ENCODE results near the gene SERTAD2. TPM values are rescaled to one million over a fixed set of nuclear protein-coding genes. Genes with fewer than 3 reads are reported as not detected.

SERTAD2 gene
- total RNA-seq, result 10 to 100 TPM; 11.3 to 11.4 TPM

- Mint-ChIP-seq H3K4me1 (ENCODE audit: low read depth) (peaks cover 51% of the 10 kb centered on the region), H3K36me3 (peaks cover 1% of the 10 kb centered on the region), H3K4me3 (peak within 1 kb of the TSS; percentile 79), H3K27ac (peak within 1 kb of the TSS; percentile 72), H3K9me3 (no peaks in the 10 kb centered on the region), H3K27me3 (no peaks in the 10 kb centered on the region)
- peak; percentile 86 for DNase-seq
- ChIA-PET CTCF (interaction anchor here (0.7 to 11.1 kb wide), 27 partner anchors 10 to 603 kb away, joined by 3 to 131 read pairs (median 6); partner anchors contain the start of gene AFTPH), POLR2A (interaction anchor here (0.8 to 4.1 kb wide), 18 partner anchors 9 to 215 kb away, joined by 3 to 42 read pairs (median 4); partner anchors contain the start of gene AFTPH)
- intact Hi-C loops (cut with micrococcal nuclease), result loop anchor here (1.0 to 2.0 kb wide), 6 partner anchors 47 to 333 kb away; partner anchors contain the start of gene AFTPH
These were observed at the start of gene SERTAD2 for GRCh38 chr2:64653109-64654062. TSS of gene SERTAD2 (minus strand) at chr2:64653913. CDS start at chr2:64636871, 17,042 bp downstream.

- POLR2A ChIA-PET, result interaction anchor here (0.6 to 0.7 kb wide), 2 partner anchors 14 to 131 kb away, joined by 3 to 5 read pairs; no protein-coding TSS in a partner anchor
- peak overlapping the region; percentile 12 for H3K4me3 Mint-ChIP-seq
- no peaks in the 10 kb centered on the region for H3K27me3 Mint-ChIP-seq
- intact Hi-C loops (cut with micrococcal nuclease), result loop anchor here (1.0 kb wide), 4 partner anchors 24 to 51 kb away; no protein-coding TSS in a partner anchor
- CTCF ChIA-PET, result interaction anchor here (0.6 to 1.3 kb wide), 2 partner anchors 54 to 67 kb away, joined by 3 to 5 read pairs; no protein-coding TSS in a partner anchor
- H3K36me3 Mint-ChIP-seq, result no peaks in the 10 kb centered on the region
- no peak for DNase-seq
- H3K9me3 Mint-ChIP-seq, result no peaks in the 10 kb centered on the region
- H3K27ac Mint-ChIP-seq, result peak overlapping the region; percentile 80
- peaks cover 50% of the 10 kb centered on the region for H3K4me1 Mint-ChIP-seq (ENCODE audit: low read depth)
These were observed 46.6 kb upstream of the SERTAD2 start for GRCh38 chr2:64700133-64700809.

- DNase-seq, result peak; percentile 64
- POLR2A ChIA-PET, result interaction anchor here (0.6 to 1.5 kb wide), 2 partner anchors 47 to 131 kb away, joined by 3 to 6 read pairs; no protein-coding TSS in a partner anchor
- CTCF ChIA-PET, result interaction anchor here (1.3 to 1.6 kb wide), 2 partner anchors 46 to 68 kb away, joined by 5 to 7 read pairs; partner anchors contain the start of gene SERTAD2
- Mint-ChIP-seq H3K4me1 (ENCODE audit: low read depth) (peaks cover 46% of the 10 kb centered on the region), H3K27ac (peak overlapping the region; percentile 80), H3K4me3 (peak overlapping the region; percentile 12), H3K36me3 (no peaks in the 10 kb centered on the region), H3K9me3 (no peaks in the 10 kb centered on the region), H3K27me3 (no peaks in the 10 kb centered on the region)
- intact Hi-C loops (cut with micrococcal nuclease), result loop anchor here (1.0 to 2.0 kb wide), 6 partner anchors 23 to 67 kb away; no protein-coding TSS in a partner anchor
These were observed 46.0 kb upstream of the SERTAD2 start for GRCh38 chr2:64699712-64700111.

- intact Hi-C loops (cut with micrococcal nuclease), result loop anchor here (1.0 to 2.0 kb wide), 7 partner anchors 38 to 175 kb away; partner anchors contain the start of gene AFTPH
- Mint-ChIP-seq H3K36me3 (no peaks in the 10 kb centered on the region), H3K27ac (peak overlapping the region; percentile 72), H3K27me3 (no peaks in the 10 kb centered on the region), H3K9me3 (no peaks in the 10 kb centered on the region), H3K4me1 (ENCODE audit: low read depth) (peaks cover 41% of the 10 kb centered on the region), H3K4me3 (peak overlapping the region; percentile 47)
- no peak for DNase-seq
- POLR2A ChIA-PET, result interaction anchor here (1.5 kb wide), 1 partner anchor 46 kb away, joined by 6 read pairs; no protein-coding TSS in a partner anchor
- CTCF ChIA-PET, result interaction anchor here (1.0 to 1.6 kb wide), 3 partner anchors 45 to 133 kb away, joined by 3 to 7 read pairs (median 5); partner anchors contain the start of gene SERTAD2
These were observed 45.1 kb upstream of the SERTAD2 start for GRCh38 chr2:64698668-64699444.

GRCh38 chr2:64698177-64698643, 44.5 kb upstream of the SERTAD2 start:
- peak overlapping the region; percentile 72 for H3K27ac Mint-ChIP-seq
- POLR2A ChIA-PET, result interaction anchor here (1.5 kb wide), 1 partner anchor 46 kb away, joined by 6 read pairs; no protein-coding TSS in a partner anchor
- H3K36me3 Mint-ChIP-seq, result no peaks in the 10 kb centered on the region
- H3K27me3 Mint-ChIP-seq, result no peaks in the 10 kb centered on the region
- intact Hi-C loops (cut with micrococcal nuclease), result loop anchor here (1.0 to 2.0 kb wide), 7 partner anchors 39 to 174 kb away; partner anchors contain the start of gene AFTPH
- H3K4me3 Mint-ChIP-seq, result peak overlapping the region; percentile 47
- CTCF ChIA-PET, result interaction anchor here (1.0 to 1.6 kb wide), 3 partner anchors 45 to 134 kb away, joined by 3 to 7 read pairs (median 5); partner anchors contain the start of gene SERTAD2
- no peaks in the 10 kb centered on the region for H3K9me3 Mint-ChIP-seq
- no peak for DNase-seq
- H3K4me1 Mint-ChIP-seq (ENCODE audit: low read depth), result peaks cover 41% of the 10 kb centered on the region

GRCh38 chr2:64697297-64698176, 43.8 kb upstream of the SERTAD2 start:
- Mint-ChIP-seq H3K4me1 (ENCODE audit: low read depth) (peaks cover 41% of the 10 kb centered on the region), H3K36me3 (no peaks in the 10 kb centered on the region), H3K9me3 (no peaks in the 10 kb centered on the region), H3K4me3 (no peak overlapping the region), H3K27me3 (no peaks in the 10 kb centered on the region), H3K27ac (no peak overlapping the region)
- no peak for DNase-seq
- intact Hi-C loops (cut with micrococcal nuclease), result loop anchor here (1.0 to 2.0 kb wide), 7 partner anchors 40 to 173 kb away; partner anchors contain the start of gene AFTPH
- ChIA-PET POLR2A (no interaction called here), CTCF (interaction anchor here (1.3 kb wide), 1 partner anchor 52 kb away, joined by 3 read pairs; no protein-coding TSS in a partner anchor)

GRCh38 chr2:64696636-64697035, 42.9 kb upstream of the SERTAD2 start:
- H3K27ac Mint-ChIP-seq, result no peak overlapping the region
- ChIA-PET POLR2A (no interaction called here), CTCF (interaction anchor here (0.7 to 1.4 kb wide), 4 partner anchors 42 to 135 kb away, joined by 3 read pairs; partner anchors contain the start of gene SERTAD2)
- no peak for DNase-seq
- H3K4me3 Mint-ChIP-seq, result no peak overlapping the region
- no peaks in the 10 kb centered on the region for H3K9me3 Mint-ChIP-seq
- H3K27me3 Mint-ChIP-seq, result no peaks in the 10 kb centered on the region
- H3K4me1 Mint-ChIP-seq (ENCODE audit: low read depth), result peaks cover 41% of the 10 kb centered on the region
- peaks cover 1% of the 10 kb centered on the region for H3K36me3 Mint-ChIP-seq
- intact Hi-C loops (cut with micrococcal nuclease), result no loop called here

- Mint-ChIP-seq H3K9me3 (no peaks in the 10 kb centered on the region), H3K27ac (no peak overlapping the region), H3K36me3 (peaks cover 1% of the 10 kb centered on the region), H3K4me1 (ENCODE audit: low read depth) (peaks cover 40% of the 10 kb centered on the region), H3K27me3 (no peaks in the 10 kb centered on the region), H3K4me3 (no peak overlapping the region)
- ChIA-PET CTCF (interaction anchor here (0.7 to 1.4 kb wide), 4 partner anchors 42 to 136 kb away, joined by 3 read pairs; partner anchors contain the start of gene SERTAD2), POLR2A (interaction anchor here (0.6 kb wide), 1 partner anchor 70 kb away, joined by 3 read pairs; no protein-coding TSS in a partner anchor)
- intact Hi-C loops (cut with micrococcal nuclease), result no loop called here
- DNase-seq, result no peak
These were observed 42.1 kb upstream of the SERTAD2 start for GRCh38 chr2:64695721-64696261.

- peaks cover 1% of the 10 kb centered on the region for H3K36me3 Mint-ChIP-seq
- intact Hi-C loops (cut with micrococcal nuclease), result no loop called here
- H3K27me3 Mint-ChIP-seq, result no peaks in the 10 kb centered on the region
- no peak overlapping the region for H3K27ac Mint-ChIP-seq
- POLR2A ChIA-PET, result no interaction called here
- no peak for DNase-seq
- H3K4me1 Mint-ChIP-seq (ENCODE audit: low read depth), result peaks cover 9% of the 10 kb centered on the region
- H3K4me3 Mint-ChIP-seq, result no peak overlapping the region
- H3K9me3 Mint-ChIP-seq, result no peaks in the 10 kb centered on the region
- CTCF ChIA-PET, result interaction anchor here (1.1 kb wide), 1 partner anchor 46 kb away, joined by 3 read pairs; no protein-coding TSS in a partner anchor
These were observed 38.7 kb upstream of the SERTAD2 start for GRCh38 chr2:64692401-64692800.

GRCh38 chr2:64688909-64689308, 35.2 kb upstream of the SERTAD2 start:
- intact Hi-C loops (cut with micrococcal nuclease), result no loop called here
- no peak overlapping the region for H3K4me3 Mint-ChIP-seq
- DNase-seq, result no peak
- no peaks in the 10 kb centered on the region for H3K27me3 Mint-ChIP-seq
- peaks cover 1% of the 10 kb centered on the region for H3K36me3 Mint-ChIP-seq
- H3K27ac Mint-ChIP-seq, result no peak overlapping the region
- ChIA-PET CTCF (no interaction called here), POLR2A (no interaction called here)
- H3K4me1 Mint-ChIP-seq (ENCODE audit: low read depth), result peaks cover 4% of the 10 kb centered on the region
- H3K9me3 Mint-ChIP-seq, result no peaks in the 10 kb centered on the region
